ENCODE measurements around the gene NOC3L.
"Not testable (repeated sequence)": the region's sequence is repeated elsewhere in the genome, so short reads cannot be mapped to it uniquely, and the experiment has no call there.

Gene NOC3L

GRCh38 chr10:94361171-94361794, 1.5 kb downstream of the NOC3L start:
- DNase-seq = no peak

- DNase-seq = no peak
Observed at GRCh38 chr10:94358480-94358879, 4.3 kb downstream of the NOC3L start.

- no peak for DNase-seq
Observed at GRCh38 chr10:94357193-94357592, 5.5 kb downstream of the NOC3L start.

GRCh38 chr10:94355841-94356240, 6.9 kb downstream of the NOC3L start:
- DNase-seq = no peak

GRCh38 chr10:94353336-94353735, 9.4 kb downstream of the NOC3L start:
- no peak for DNase-seq

- DNase-seq = no peak
Observed at GRCh38 chr10:94351089-94351488, 11.7 kb downstream of the NOC3L start.

- not testable (repeated sequence) for DNase-seq
Observed at GRCh38 chr10:94350500-94350899, 12.2 kb downstream of the NOC3L start.

- DNase-seq = no peak
Observed at GRCh38 chr10:94349327-94349726, 13.4 kb downstream of the NOC3L start.

- DNase-seq = no peak
Observed at GRCh38 chr10:94344522-94345122, 18.1 kb downstream of the NOC3L start.

GRCh38 chr10:94343151-94343550, 19.6 kb downstream of the NOC3L start:
- DNase-seq = no peak

- no peak for DNase-seq
Observed at GRCh38 chr10:94334857-94335256, 27.9 kb downstream of the NOC3L start.

- DNase-seq = no peak
Observed at GRCh38 chr10:94333051-94333450, 29.7 kb downstream of the NOC3L start.

GRCh38 chr10:94328613-94329012, 34.1 kb downstream of the NOC3L start:
- no peak for DNase-seq

GRCh38 chr10:94327649-94328048, 35.1 kb downstream of the NOC3L start:
- DNase-seq = no peak

GRCh38 chr10:94324609-94325233, 38.0 kb downstream of the NOC3L start:
- no peak for DNase-seq

GRCh38 chr10:94320285-94320914, 42.3 kb downstream of the NOC3L start:
- DNase-seq = no peak

GRCh38 chr10:94316560-94316959, 46.2 kb downstream of the NOC3L start:
- no peak for DNase-seq

- DNase-seq = no peak
Observed at GRCh38 chr10:94315975-94316464, 46.7 kb downstream of the NOC3L start.

GRCh38 chr10:94315024-94315451, 47.7 kb downstream of the NOC3L start:
- no peak for DNase-seq

GRCh38 chr10:94310369-94310768, 52.4 kb downstream of the NOC3L start:
- no peak for DNase-seq

- DNase-seq = no peak
Observed at GRCh38 chr10:94308866-94309265, 53.9 kb downstream of the NOC3L start.

- DNase-seq = no peak
Observed at GRCh38 chr10:94307046-94307615, 55.6 kb downstream of the NOC3L start.

- no peak for DNase-seq
Observed at GRCh38 chr10:94303929-94304328, 58.8 kb downstream of the NOC3L start.
